HG03135 (cell line): ENCODE results near the gene PRORP.
"Not testable (repeated sequence)": the region's sequence is repeated elsewhere in the genome, so short reads cannot be mapped to it uniquely, and the experiment has no call there.

Experiments
- ATAC-seq: cut with Tn5 transposase; IDR thresholded peaks from one replicate; pipeline ENCODE4 v1.9.1; 2021; ENCODE audit warnings: mild to moderate bottlenecking, moderate library complexity; ENCODE audit not compliant: unreplicated experiment

PRORP gene

DNA sequence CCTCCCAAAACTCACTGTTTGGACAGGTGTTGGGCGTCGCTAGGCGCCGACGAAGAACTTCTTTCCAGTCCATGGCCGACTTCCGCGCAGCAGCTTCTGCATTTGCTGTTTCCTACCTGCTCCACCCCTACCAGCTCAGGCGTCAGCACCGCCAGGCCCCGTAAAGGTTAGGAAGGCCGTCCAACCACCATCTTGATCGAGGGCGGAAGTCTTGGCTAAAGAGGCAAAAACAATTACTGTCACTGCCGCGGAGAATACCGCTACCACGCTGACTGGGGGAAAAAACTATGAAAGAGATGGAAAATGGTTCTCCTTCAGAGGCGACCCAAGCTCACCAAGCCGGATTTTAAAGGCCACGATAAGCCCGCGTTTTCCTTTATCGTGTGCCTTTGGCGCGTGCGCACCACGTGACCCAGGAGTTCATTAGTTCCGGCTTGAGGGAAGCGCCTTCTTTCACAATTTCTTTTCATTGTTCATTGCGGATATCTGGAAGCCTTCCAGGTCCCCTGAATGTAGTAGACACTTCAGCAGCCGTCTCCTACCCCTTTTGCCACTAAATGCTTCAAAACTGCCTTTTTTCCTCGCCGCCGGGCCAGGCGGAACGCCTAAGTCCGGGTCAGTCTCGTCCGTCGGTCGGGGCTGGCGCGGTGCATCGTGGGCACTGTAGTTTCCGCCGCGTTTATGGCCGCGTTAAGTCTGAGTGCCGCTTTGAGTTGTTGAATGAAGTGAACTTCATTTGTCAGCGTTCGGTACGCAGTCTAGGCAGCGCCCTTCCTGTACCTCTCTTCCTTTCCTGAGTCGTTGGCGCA is at the start of gene PRORP, which contains the start of gene PPP2R3C:
Gene PRORP (plus strand): TSS at position 666 of the 809 bp plus-strand sequence. CDS start 694 bp downstream, outside the sequence.
Gene PPP2R3C (minus strand): TSS at position 104 of the 809 bp plus-strand sequence. CDS start 31 bp downstream, at position 73.
- ATAC-seq = peak; percentile 86

DNA sequence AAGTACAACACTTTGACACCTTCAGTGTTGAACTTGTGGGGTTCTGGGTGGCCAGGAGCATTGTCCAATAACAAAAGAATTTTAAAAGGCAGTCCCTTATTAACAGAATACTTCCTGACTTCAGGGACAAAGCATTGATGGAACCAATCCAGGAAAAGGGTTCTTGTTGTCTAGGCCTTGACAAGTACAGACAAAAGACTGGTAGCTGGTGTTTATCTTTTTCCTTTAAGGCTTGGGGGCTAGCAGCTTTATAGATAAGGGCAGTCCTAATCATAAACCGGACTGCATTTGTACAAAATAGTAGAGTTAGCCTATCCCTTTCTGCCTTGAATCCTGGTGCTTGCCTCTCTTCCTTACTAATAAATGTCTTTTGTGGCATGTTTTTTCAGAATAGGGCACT is 48.9 kb upstream of the PRORP start:
- ATAC-seq = no peak

GRCh38 chr14:35078082-35078481 is 44.3 kb upstream of the PRORP start:
- no peak for ATAC-seq

DNA sequence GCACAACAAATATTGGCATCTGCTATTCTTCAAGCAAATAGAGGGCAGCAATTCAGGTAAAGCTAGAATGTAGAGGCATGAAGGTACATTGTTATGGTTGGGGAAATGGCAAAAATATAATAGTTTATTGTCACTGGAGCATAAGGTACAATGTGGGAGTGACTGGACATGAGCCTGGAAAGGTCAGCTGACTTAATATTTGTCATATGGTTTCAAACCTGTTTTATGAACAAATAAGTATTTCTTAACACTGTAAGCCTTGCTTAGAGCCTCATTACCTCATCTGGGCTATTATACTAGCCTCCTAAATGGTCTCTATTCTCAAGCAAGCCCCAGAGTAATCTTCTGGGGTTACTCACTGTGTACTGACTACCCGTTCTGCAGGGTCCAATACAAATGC is 42.6 kb upstream of the PRORP start:
- no peak for ATAC-seq

- ATAC-seq = no peak
Observed at GRCh38 chr14:35083530-35084150, 38.7 kb upstream of the PRORP start.

DNA sequence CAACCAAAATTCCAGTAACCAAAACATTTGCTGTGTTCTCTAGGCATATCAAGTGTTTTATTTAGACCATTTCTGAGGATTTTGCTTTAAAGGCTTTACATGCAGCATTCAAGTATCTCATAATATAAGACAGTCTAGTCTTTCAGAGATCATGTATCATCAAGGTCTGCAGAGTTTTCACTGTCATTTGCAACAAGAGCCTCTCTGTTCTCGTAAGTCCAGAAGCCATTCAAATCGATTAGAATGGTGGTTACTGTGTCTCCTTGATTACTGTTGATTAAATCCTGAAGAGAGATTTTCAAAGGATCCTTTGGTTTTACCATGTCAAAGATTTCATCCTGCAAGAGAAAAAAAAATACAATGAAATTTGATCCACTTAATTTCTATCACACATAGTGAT is 36.9 kb upstream of the PRORP start:
- ATAC-seq = no peak

GRCh38 chr14:35088514-35088913 is 33.8 kb upstream of the PRORP start:
- ATAC-seq = no peak

- not testable (repeated sequence) for ATAC-seq
Observed at GRCh38 chr14:35094645-35095044, 27.7 kb upstream of the PRORP start.

DNA sequence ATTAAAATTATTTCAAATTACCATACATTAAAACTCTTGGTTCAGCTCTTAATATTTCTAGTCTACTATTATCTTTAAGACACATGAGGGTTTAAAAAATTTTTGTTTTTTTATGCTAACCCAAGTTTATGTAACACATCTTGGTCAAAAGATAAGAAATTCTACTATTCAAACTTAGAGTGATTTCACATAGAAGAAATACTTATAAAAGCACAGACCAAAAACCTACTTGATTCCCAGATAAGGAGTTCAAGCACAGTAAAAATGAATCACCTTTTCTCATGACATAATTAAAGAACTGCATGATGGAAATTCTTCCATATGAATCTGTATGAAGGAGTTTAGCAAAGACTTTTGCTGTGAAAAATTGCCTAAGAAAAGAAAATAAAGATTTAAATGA is 14.5 kb upstream of the PRORP start:
- no peak for ATAC-seq

- ATAC-seq = no peak
Observed at GRCh38 chr14:35112641-35113040, 9.7 kb upstream of the PRORP start.

DNA sequence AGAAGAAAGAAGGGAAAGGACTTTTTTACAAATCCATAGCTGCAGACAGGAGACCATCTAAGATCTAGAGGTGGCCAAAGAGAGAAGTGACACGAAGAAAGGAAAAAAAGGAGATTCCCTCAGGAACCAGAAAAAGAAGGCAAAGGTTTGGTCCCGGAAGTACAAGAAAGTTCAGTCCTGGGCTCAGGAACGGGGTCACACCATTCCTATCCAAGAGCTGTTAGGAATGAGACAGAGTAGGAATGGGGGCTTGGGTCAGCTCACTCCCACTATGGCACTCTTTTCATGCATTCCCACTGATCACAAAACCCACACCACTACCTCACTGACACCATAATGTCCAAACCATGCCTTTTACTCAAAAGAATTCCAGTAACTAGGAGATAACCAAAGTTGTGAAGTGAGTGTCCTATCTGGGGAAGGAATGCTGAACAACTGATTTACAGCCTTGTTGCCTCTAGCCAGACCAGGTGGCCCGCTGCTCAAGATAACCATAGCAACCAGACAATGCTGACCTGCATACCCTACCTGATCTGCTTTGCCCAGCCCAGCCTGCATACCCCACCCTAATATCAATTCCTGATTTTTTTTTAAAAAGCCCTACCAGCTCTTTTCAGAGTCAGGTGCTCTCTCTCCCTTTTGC is 8.9 kb upstream of the PRORP start:
- no peak for ATAC-seq

DNA sequence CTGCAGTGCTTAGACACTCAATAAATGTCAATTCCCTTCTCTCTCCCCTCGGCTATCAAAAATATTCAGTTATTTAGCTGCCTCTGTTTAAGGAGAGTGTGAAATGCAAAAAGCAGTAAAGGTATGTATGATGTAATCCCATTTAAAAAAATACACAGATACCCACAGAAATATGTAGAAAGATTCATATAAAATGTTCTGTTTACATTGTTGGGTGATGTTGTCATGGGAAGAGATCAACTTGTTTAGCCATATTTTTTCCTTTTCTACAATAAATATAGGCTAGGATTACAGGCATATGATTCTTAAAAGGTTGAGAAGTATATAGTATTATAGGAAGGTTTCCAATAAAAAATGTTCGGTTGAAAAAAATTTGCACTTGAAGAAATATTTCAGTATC is 8.3 kb upstream of the PRORP start:
- ATAC-seq = no peak

- no peak for ATAC-seq
Observed at GRCh38 chr14:35116242-35116641, 6.1 kb upstream of the PRORP start.

- ATAC-seq = no peak
Observed at GRCh38 chr14:35117112-35117511, 5.2 kb upstream of the PRORP start.

DNA sequence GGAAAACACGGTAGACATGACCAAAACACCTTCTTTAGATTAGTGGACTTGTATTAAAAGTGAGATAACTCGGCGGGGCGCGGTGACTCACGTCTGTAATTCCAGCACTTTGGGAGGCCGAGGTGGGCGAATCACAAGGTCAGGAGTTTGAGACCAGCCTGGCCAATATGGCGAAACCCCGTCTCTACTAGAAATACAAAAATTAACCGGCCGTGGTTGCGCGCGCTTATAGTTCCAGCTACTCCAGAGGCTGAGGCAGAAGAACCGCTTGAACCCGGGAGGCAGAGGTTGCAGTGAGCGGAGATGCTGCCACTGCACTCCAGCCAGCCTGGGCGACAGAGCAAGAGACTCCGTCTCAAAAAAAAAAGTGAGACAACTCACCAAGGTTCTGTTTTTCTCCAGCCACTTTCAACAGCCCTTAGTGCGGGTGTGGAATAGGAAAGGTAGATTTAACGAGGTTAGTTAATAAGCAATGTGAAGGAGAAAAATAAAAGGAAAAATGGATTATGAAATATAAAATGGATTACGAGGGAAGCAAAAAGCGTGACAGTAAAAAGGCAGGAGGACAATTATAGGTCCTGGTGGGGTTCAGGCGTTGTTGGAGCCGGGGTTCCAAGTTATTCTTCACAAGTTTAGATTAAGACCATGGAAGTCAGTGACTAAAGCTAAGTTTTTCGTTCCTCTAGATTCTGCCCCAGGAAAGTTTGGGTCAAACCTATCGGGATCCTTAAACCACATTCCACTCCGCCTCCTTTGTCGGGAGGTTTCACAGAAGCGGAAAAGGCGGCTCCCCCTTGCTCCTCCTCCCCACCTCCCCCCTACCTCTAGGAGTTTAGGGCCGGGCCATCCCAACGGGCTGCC is 1.1 kb upstream of the PRORP start:
- ATAC-seq = no peak

GRCh38 chr14:35122696-35123387 is 490 bp downstream of the PRORP start:
- ATAC-seq = no peak

DNA sequence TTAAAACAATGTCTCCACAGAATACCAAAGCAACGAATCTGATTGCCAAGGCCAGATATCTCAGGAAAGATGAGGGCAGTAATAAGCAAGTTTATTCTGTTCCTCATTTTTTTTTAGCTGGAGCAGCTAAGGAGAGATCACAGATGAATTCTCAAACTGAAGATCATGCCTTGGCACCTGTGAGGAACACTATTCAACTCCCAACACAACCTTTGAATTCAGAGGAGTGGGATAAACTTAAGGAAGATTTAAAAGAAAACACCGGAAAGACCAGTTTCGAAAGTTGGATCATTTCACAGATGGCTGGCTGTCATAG is 994 bp downstream of the PRORP start:
- ATAC-seq = no peak

DNA sequence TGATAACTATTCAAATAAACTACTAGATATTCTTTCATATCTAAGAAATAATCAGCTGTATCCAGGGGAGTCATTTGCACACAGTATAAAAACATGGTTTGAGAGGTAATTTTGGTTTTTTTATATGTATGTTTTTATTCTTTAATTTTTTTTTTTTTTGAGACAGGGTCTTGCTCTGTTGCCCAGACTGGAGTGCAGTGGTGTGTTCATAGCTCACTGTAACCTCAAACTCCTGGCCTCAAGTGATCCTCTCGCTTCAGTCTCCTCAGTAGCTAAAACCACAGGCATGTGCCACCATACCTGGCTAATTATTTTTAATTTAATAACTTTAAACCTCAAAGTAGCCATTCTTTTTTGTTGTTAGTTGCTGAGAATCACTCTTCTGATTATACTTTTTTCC is 1.8 kb downstream of the PRORP start:
- no peak for ATAC-seq

DNA sequence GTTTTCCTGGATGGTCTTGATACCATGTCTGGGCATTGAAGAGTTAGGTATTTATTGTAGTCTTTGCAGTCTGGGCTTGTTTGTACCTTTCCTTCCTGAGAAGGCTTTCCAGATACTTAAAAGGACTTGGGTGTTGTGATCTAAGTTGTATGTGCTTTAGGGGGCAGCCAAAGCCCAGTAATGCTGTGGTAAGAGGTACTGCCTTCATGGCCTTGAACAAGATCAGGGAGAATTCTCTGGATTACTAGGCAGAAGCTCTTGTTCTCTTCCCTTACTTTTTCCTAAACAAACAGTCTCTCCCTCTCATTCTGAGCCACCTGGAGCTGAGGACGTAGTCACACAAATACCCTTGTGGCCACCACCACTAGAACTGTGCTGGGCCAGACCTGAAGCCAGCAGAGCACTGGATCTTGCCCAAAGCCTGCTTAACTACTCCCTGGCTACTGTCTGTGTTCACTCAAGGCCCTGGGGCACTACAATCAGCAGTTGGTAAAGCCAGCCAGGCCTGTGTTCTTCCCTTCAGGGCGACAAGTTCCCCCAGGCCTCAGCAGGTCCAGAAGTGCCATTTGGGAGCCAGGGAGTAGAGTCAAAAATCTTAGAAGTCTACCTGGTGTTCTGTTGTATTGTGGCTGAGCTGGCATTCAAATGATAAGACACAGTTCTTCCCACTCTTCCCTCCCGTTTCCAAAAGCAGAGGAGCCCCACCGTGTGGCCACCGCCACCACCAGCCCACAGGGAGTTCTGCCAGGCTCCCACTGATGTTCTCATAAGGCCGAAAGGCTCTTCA is 11.4 kb downstream of the PRORP start:
- no peak for ATAC-seq
